DOHH2 (cell line): ENCODE data around the gene SLFNL1.

Experiments used
- H3F3A ChIP-seq: fragments of 200-600 bp; sonication (generic), shearing (Covaris generic); 2 replicates; pipeline ENCODE4 v1.6.0; 2016; ENCODE audit warnings: antibody characterized with exemption, mild to moderate bottlenecking; ENCODE audit not compliant: control insufficient read depth, insufficient read depth
- H3K27ac ChIP-seq: fragments of 200-600 bp; sonication (generic); 2 replicates; pipeline ENCODE4 v1.5.1; 2014; ENCODE audit warnings: low read depth, mild to moderate bottlenecking, low read length, moderate library complexity
- H3K27me3 ChIP-seq: fragments of 200-600 bp; sonication (generic); 2 replicates; pipeline ENCODE4 v1.6.1; 2014; ENCODE audit warnings: mild to moderate bottlenecking, low read length, mixed read lengths; ENCODE audit not compliant: control insufficient read depth
- H3K36me3 ChIP-seq: fragments of 200-600 bp; sonication (generic); 2 replicates; pipeline ENCODE4 v1.6.1; 2014; ENCODE audit warnings: mild to moderate bottlenecking, low read length, moderate library complexity, mixed read lengths; ENCODE audit not compliant: control insufficient read depth
- H3K4me1 ChIP-seq: fragments of 200-600 bp; sonication (generic); 2 replicates; pipeline ENCODE4 v1.6.1; 2014; ENCODE audit warnings: mild to moderate bottlenecking, low read length, mixed read lengths; ENCODE audit not compliant: control insufficient read depth
- H3K4me2 ChIP-seq: fragments of 200-600 bp; sonication (generic); 2 replicates; pipeline ENCODE4 v1.6.0; 2014; ENCODE audit warnings: mild to moderate bottlenecking, low read length, moderate library complexity
- H3K4me3 ChIP-seq: fragments of 200-600 bp; sonication (generic); 2 replicates; pipeline ENCODE4 v1.5.1; 2014; ENCODE audit warnings: mild to moderate bottlenecking, low read length, mixed read lengths
- H3K79me2 ChIP-seq: fragments of 200-600 bp; sonication (generic); 2 replicates; pipeline ENCODE4 v1.6.1; 2014; ENCODE audit warnings: mild to moderate bottlenecking, low read length, mixed read lengths; ENCODE audit not compliant: control insufficient read depth
- H3K9me2 ChIP-seq: fragments of 200-600 bp; sonication (generic); replicated peaks from 2 replicates; pipeline ENCODE4 v1.6.1; 2014; ENCODE audit warnings: mild to moderate bottlenecking, low read length, mixed read lengths; ENCODE audit not compliant: control insufficient read depth
- H3K9me3 ChIP-seq: fragments of 200-600 bp; sonication (generic); 2 replicates; pipeline ENCODE4 v1.6.1; 2014; ENCODE audit warnings: antibody characterized with exemption, low read length, mixed read lengths; ENCODE audit not compliant: control insufficient read depth, insufficient read depth
- H4K20me1 ChIP-seq: fragments of 200-600 bp; sonication (generic); 2 replicates; pipeline ENCODE4 v1.6.0; 2014; ENCODE audit warnings: low read depth, mild to moderate bottlenecking, antibody characterized with exemption, low read length, moderate library complexity; ENCODE audit not compliant: control insufficient read depth, insufficient read depth
- EZH2phosphoT487 ChIP-seq: fragments of 200-600 bp; sonication (generic); IDR thresholded peaks from 2 replicates; pipeline ENCODE4 v1.6.1; 2017; ENCODE audit warnings: borderline replicate concordance, mild to moderate bottlenecking, antibody characterized with exemption, low read length, moderate library complexity, mixed read lengths
- TF ChIP-seq, protein P1 (sequence below): fragments of 200-600 bp; sonication (generic); IDR thresholded peaks from one replicate; pipeline ENCODE4 v1.5.1; 2014; ENCODE audit warnings: antibody characterized with exemption, mild to moderate bottlenecking, low read depth, low read length; ENCODE audit not compliant: poor library complexity, severe bottlenecking

Gene SLFNL1

DNA sequence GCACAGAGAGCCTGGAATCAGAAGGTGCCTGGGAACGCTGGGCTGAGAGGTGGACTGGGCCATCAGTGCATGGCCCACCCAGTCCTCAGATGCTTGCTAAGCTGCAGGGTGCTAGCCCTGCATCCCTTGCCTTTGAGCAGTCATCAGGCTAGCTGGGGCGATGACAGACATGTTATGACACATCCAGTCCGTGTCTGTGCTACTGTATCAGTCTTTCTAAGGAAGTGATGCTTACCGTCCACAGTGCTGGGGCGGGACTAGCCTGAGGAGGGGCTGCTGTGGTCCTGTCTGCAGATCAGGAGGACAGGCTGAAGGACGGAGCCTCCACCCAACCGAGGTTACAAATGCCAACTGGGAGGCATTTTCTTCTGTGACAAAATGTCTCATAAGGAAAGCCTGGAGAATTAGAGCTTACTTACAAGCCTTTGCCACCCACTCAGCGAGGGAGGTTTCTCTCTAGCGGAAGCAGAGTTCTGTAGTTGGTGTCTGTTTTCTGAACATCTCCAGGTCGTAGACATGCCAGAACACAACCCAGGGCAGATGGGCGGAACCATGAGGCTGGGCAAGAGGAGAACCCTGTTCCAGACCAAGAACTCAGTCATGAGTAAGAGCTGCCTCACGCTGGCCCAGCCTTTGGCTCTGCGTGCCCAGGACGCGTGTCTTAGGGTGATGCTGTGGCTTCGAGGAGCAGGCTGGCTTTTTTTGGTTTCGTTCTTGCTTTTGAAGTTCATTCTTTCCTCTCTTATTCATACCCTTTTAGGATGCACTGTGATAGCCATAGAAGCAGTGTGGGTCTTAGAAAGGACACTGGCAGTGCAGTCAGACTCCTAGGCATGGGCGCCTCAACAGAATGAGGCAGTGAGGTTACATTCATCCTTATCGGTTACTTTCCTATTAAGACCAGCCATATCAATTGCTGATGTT is 14.3 kb downstream of the SLFNL1 start:
- peaks cover 100% of the 10 kb centered on the region for H3K36me3 ChIP-seq
- H3F3A ChIP-seq: peaks cover 12% of the 10 kb centered on the region; the same call in 1 of the 2 replicates
- no peaks in the 10 kb centered on the region for H3K27me3 ChIP-seq
- H3K9me3 ChIP-seq: no peaks in the 10 kb centered on the region
- H3K9me2 ChIP-seq: no peaks in the 10 kb centered on the region
- H3K4me3 ChIP-seq: no peak overlapping the region
- peaks cover 8% of the 10 kb centered on the region; the same call in 1 of the 2 replicates for H4K20me1 ChIP-seq
- H3K27ac ChIP-seq: no peak overlapping the region
- H3K4me1 ChIP-seq: peaks cover 18% of the 10 kb centered on the region
- H3K4me2 ChIP-seq: no peak overlapping the region
- peaks cover 16% of the 10 kb centered on the region for H3K79me2 ChIP-seq
- TF ChIP-seq, protein P1, sequence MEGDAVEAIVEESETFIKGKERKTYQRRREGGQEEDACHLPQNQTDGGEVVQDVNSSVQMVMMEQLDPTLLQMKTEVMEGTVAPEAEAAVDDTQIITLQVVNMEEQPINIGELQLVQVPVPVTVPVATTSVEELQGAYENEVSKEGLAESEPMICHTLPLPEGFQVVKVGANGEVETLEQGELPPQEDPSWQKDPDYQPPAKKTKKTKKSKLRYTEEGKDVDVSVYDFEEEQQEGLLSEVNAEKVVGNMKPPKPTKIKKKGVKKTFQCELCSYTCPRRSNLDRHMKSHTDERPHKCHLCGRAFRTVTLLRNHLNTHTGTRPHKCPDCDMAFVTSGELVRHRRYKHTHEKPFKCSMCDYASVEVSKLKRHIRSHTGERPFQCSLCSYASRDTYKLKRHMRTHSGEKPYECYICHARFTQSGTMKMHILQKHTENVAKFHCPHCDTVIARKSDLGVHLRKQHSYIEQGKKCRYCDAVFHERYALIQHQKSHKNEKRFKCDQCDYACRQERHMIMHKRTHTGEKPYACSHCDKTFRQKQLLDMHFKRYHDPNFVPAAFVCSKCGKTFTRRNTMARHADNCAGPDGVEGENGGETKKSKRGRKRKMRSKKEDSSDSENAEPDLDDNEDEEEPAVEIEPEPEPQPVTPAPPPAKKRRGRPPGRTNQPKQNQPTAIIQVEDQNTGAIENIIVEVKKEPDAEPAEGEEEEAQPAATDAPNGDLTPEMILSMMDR: no peak
- TF ChIP-seq EZH2phosphoT487: no peak

DNA sequence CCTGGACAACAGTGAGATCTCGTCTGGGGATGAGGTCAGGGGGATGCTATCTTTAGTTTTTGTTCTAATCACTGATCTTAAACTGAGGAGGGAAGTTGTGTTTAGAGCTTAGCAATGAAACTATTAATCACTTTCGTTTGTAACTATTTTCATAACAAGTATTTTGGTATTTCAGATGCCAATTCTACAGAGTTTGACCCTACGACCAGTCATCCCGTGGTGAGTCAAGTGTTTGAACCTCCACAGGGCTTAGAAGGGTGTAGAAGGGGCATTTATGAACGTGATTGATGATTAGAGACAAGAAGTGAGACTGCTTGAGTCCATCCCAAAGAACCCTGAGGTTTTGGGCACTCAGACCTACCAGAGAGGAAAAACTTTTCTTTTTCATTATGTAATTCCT is 15.6 kb downstream of the SLFNL1 start:
- H3K36me3 ChIP-seq: peaks cover 99% of the 10 kb centered on the region
- H3K4me2 ChIP-seq: no peak overlapping the region
- peaks cover 12% of the 10 kb centered on the region; the same call in 1 of the 2 replicates for H3F3A ChIP-seq
- H3K4me1 ChIP-seq: peaks cover 25% of the 10 kb centered on the region
- H3K9me3 ChIP-seq: no peaks in the 10 kb centered on the region
- H3K79me2 ChIP-seq: peaks cover 16% of the 10 kb centered on the region
- H4K20me1 ChIP-seq: peaks cover 8% of the 10 kb centered on the region; the same call in 1 of the 2 replicates
- no peak overlapping the region for H3K27ac ChIP-seq
- no peaks in the 10 kb centered on the region for H3K9me2 ChIP-seq
- no peak for TF ChIP-seq EZH2phosphoT487
- TF ChIP-seq, protein P1: no peak
- H3K4me3 ChIP-seq: no peak overlapping the region
- H3K27me3 ChIP-seq: no peaks in the 10 kb centered on the region

DNA sequence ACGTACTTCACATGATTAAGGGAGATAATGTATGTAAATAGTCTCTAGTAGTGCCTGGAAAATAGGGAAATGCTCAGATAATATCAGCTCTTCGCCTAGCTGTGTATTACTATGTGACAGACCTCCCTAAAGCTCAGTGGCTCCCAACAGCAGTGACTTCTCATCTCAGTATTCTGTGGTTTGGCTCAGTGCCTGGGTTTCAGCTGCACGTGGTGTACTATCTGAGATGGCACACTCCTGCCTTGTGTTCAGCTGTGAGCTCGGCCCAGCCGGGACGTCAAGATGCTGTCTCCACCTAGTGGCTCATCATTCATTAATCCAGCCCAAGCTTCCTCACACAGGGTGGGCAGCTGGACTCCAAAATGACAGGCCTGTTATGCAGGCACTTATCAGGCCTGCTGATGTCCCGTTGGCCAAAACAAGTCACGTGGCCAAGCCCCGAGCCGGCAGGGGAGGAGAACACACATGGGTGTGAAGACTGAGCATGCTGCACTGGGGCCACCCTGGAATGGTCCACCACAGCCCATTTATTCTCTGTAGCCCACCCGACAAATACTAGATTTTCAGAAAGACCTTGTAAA is 17.8 kb downstream of the SLFNL1 start:
- Histone ChIP-seq H3K27me3 (no peaks in the 10 kb centered on the region), H3K4me2 (peak overlapping the region; percentile 16; the same call in 1 of the 2 replicates), H3K9me2 (no peaks in the 10 kb centered on the region), H3K27ac (peak overlapping the region; percentile 32), H3K4me1 (peaks cover 25% of the 10 kb centered on the region), H3K36me3 (peaks cover 96% of the 10 kb centered on the region), H4K20me1 (peaks cover 13% of the 10 kb centered on the region; the same call in 1 of the 2 replicates), H3F3A (peaks cover 12% of the 10 kb centered on the region; the same call in 1 of the 2 replicates), H3K9me3 (no peaks in the 10 kb centered on the region), H3K79me2 (peaks cover 27% of the 10 kb centered on the region), H3K4me3 (no peak overlapping the region)
- TF ChIP-seq EZH2phosphoT487: no peak
- TF ChIP-seq, protein P1: peak; percentile 66
